WTC11 (cell line): ENCODE data around the gene XKR7. TPM values are rescaled to one million over a fixed set of nuclear protein-coding genes. Genes with fewer than 3 reads are reported as not detected.

ENCODE experiments used
- ATAC-seq: fragments of 200-7000 bp; cut with Tn5 transposase; 2 replicates; pipeline ENCODE4 v1.10.0; 2021; ENCODE audit warnings: mild to moderate bottlenecking, moderate library complexity
- CTCF ChIA-PET: fragments of 300-600 bp; sonication (Branson Sonifier 250); formaldehyde crosslinking; loops from one replicate; lab custom pipeline; 2021; ENCODE audit warnings: antibody characterized with exemption; lab: Charles Lee
- POLR2A ChIA-PET: fragments of 350-600 bp; sonication (Branson Sonifier 250); formaldehyde crosslinking; loops from one replicate; lab custom pipeline; 2021; ENCODE audit warnings: antibody characterized with exemption; lab: Charles Lee
- DNase-seq: peaks from one replicate; pipeline ENCODE4 v3.0.0; 2021; ENCODE audit warnings: low spot score
- H3K27ac Mint-ChIP-seq: 2 replicates; pipeline ENCODE4 v1.8.0; 2021; ENCODE audit warnings: mixed read lengths
- H3K27me3 Mint-ChIP-seq: 2 replicates; pipeline ENCODE4 v1.8.0; 2021; ENCODE audit warnings: low read depth, mild to moderate bottlenecking, moderate library complexity, mixed read lengths
- H3K36me3 Mint-ChIP-seq: 2 replicates; pipeline ENCODE4 v1.8.0; 2021; ENCODE audit warnings: mixed read lengths
- H3K4me1 Mint-ChIP-seq: 2 replicates; pipeline ENCODE4 v1.8.0; 2022; ENCODE audit warnings: mixed read lengths
- H3K4me3 Mint-ChIP-seq: 2 replicates; pipeline ENCODE4 v1.8.0; 2021; ENCODE audit warnings: mild to moderate bottlenecking, moderate library complexity, mixed read lengths
- H3K9me3 Mint-ChIP-seq: 2 replicates; pipeline ENCODE4 v1.8.0; 2021; ENCODE audit warnings: mixed read lengths
- CTCF ChIP-seq: fragments of 200-600 bp; IDR thresholded peaks from 2 replicates; pipeline ENCODE4 v1.8.0; 2022; ENCODE audit warnings: antibody characterized with exemption
- ELF4 ChIP-seq: sonication (generic); formaldehyde crosslinking; IDR thresholded peaks from 2 replicates; pipeline ENCODE4 v1.8.1; 2022; ENCODE audit warnings: low read depth, mild to moderate bottlenecking, moderate library complexity, missing genetic modification reagents
- EMX1 ChIP-seq: fragments of 250-450 bp; sonication (Bioruptor Pico); IDR thresholded peaks from 2 replicates; pipeline ENCODE4 v1.8.0; 2021; ENCODE audit warnings: mild to moderate bottlenecking
- GRHL2 ChIP-seq: fragments of 250-450 bp; sonication (Bioruptor Pico); IDR thresholded peaks from 2 replicates; pipeline ENCODE4 v1.8.0; 2022; ENCODE audit warnings: mild to moderate bottlenecking, moderate library complexity; ENCODE audit not compliant: insufficient replicate concordance, severe bottlenecking
- JAZF1 ChIP-seq: fragments of 250-450 bp; sonication (Bioruptor Pico); IDR thresholded peaks from 2 replicates; pipeline ENCODE4 v1.9.0; 2021; ENCODE audit warnings: moderate library complexity, mild to moderate bottlenecking, inconsistent platforms
- JUN ChIP-seq: sonication (generic); formaldehyde crosslinking; IDR thresholded peaks from 2 replicates; pipeline ENCODE4 v1.8.0; 2023; ENCODE audit warnings: mild to moderate bottlenecking, missing genetic modification reagents
- KAT7 ChIP-seq: sonication (generic); formaldehyde crosslinking; IDR thresholded peaks from 2 replicates; pipeline ENCODE4 v1.8.1; 2023; ENCODE audit warnings: missing genetic modification reagents, mild to moderate bottlenecking, borderline replicate concordance
- NFATC4 ChIP-seq: fragments of 250-450 bp; sonication (Bioruptor Pico); IDR thresholded peaks from 2 replicates; pipeline ENCODE4 v1.9.0; 2021; ENCODE audit warnings: mild to moderate bottlenecking
- NFE2L1 ChIP-seq: sonication (generic); formaldehyde crosslinking; IDR thresholded peaks from 2 replicates; pipeline ENCODE4 v1.8.1; 2023; ENCODE audit warnings: missing genetic modification reagents
- NR2C2 ChIP-seq: sonication (generic); formaldehyde crosslinking; IDR thresholded peaks from 2 replicates; pipeline ENCODE4 v1.8.0; 2022; ENCODE audit warnings: mild to moderate bottlenecking, missing genetic modification reagents
- SP1 ChIP-seq: sonication (generic); formaldehyde crosslinking; conservative IDR thresholded peaks from 2 replicates; pipeline ENCODE4 v1.8.1; 2022; ENCODE audit warnings: missing genetic modification reagents
- TEAD1 ChIP-seq: sonication (generic); formaldehyde crosslinking; IDR thresholded peaks from 2 replicates; pipeline ENCODE4 v1.8.0; 2022; ENCODE audit warnings: mild to moderate bottlenecking, missing genetic modification reagents
- TP53 ChIP-seq: sonication (generic); formaldehyde crosslinking; IDR thresholded peaks from 2 replicates; pipeline ENCODE4 v1.8.1; 2023; ENCODE audit warnings: mild to moderate bottlenecking, missing genetic modification reagents
- USF1 ChIP-seq: sonication (generic); formaldehyde crosslinking; IDR thresholded peaks from 2 replicates; pipeline ENCODE4 v1.8.0; 2022; ENCODE audit warnings: mild to moderate bottlenecking, missing genetic modification reagents
- ZNF121 ChIP-seq: sonication (generic); formaldehyde crosslinking; IDR thresholded peaks from 2 replicates; pipeline ENCODE4 v1.8.0; 2023; ENCODE audit warnings: missing genetic modification reagents
- ZNF232 ChIP-seq: sonication (generic); formaldehyde crosslinking; IDR thresholded peaks from 2 replicates; pipeline ENCODE4 v1.8.0; 2022; ENCODE audit warnings: mild to moderate bottlenecking, missing genetic modification reagents
- ZNF263 ChIP-seq: sonication (generic); formaldehyde crosslinking; IDR thresholded peaks from 2 replicates; pipeline ENCODE4 v1.8.1; 2022; ENCODE audit warnings: low read depth, mild to moderate bottlenecking, moderate library complexity, missing genetic modification reagents
- ZNF423 ChIP-seq: fragments of 250-450 bp; sonication (Bioruptor Pico); IDR thresholded peaks from 2 replicates; pipeline ENCODE4 v2.1.2; 2022; ENCODE audit warnings: mild to moderate bottlenecking, moderate library complexity
- total RNA-seq: library from RNA; stranded (reverse); gene quantifications from 3 replicates; pipeline ENCODE4 v1.2.3, GENCODE V29; 2021
- TF ChIP-seq, protein P1 (sequence below): fragments of 250-450 bp; sonication (Bioruptor Pico); IDR thresholded peaks from 2 replicates; pipeline ENCODE4 v1.9.0; 2021; ENCODE audit warnings: mild to moderate bottlenecking
- TF ChIP-seq, protein P2 (sequence below): fragments of 250-450 bp; sonication (Bioruptor Pico); conservative IDR thresholded peaks from 2 replicates; pipeline ENCODE4 v1.9.0; 2021; ENCODE audit warnings: mild to moderate bottlenecking
- TF ChIP-seq, protein P3 (sequence below): sonication (generic); formaldehyde crosslinking; IDR thresholded peaks from 2 replicates; pipeline ENCODE4 v1.8.0; 2022; ENCODE audit warnings: mild to moderate bottlenecking, missing genetic modification reagents
- TF ChIP-seq, protein P4 (sequence below): sonication (generic); formaldehyde crosslinking; IDR thresholded peaks from 2 replicates; pipeline ENCODE4 v1.8.1; 2022; ENCODE audit warnings: mild to moderate bottlenecking, missing genetic modification reagents, moderate library complexity, borderline replicate concordance
- TF ChIP-seq, protein P5 (sequence below): sonication (generic); formaldehyde crosslinking; conservative IDR thresholded peaks from 2 replicates; pipeline ENCODE4 v1.8.1; 2023; ENCODE audit warnings: mild to moderate bottlenecking, low read depth, missing genetic modification reagents, moderate library complexity

Gene XKR7
- total RNA-seq, 1 experiment from 2014 or later: 2.5 TPM

DNA sequence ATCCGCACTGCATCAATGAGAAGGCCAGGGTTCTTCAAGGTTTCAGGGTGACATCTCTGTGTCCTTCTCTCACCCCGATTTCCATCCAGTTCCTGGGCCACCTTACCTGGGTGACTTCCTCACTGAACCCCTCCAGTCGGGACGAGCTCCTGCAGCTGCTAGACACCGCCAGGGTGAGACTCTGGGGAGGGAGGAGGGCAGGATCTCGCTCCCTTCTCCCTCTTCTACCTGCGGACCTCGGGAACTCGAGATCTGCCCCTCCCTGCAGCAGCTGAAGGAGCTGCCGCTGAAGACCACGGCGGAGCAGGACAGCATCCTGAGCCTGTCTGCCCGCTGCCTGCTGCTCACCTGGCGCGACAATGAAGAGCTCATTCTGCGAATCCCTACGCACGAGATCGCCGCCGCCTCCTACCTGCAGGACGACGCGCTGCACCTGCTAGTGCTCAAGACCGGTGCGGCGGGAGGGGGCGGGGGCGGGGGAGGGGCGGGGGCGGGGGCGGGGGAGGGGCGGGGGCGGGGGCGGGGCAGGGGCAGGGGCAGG lies 49.8 kb downstream of the XKR7 start (continued):
- TF ChIP-seq ELF4 (no peak), TP53 (CRISPR knock-in tag) (0 out of 2 replicates have a peak, but pooled peaks have one; percentile 58), JAZF1 (CRISPR knock-in tag) (no peak), EMX1 (CRISPR knock-in tag) (no peak), JUN (no peak), ZNF121 (CRISPR knock-in tag) (peak; percentile 58), CTCF (peak; percentile 38; the same call in 1 of the 2 replicates)

DNA sequence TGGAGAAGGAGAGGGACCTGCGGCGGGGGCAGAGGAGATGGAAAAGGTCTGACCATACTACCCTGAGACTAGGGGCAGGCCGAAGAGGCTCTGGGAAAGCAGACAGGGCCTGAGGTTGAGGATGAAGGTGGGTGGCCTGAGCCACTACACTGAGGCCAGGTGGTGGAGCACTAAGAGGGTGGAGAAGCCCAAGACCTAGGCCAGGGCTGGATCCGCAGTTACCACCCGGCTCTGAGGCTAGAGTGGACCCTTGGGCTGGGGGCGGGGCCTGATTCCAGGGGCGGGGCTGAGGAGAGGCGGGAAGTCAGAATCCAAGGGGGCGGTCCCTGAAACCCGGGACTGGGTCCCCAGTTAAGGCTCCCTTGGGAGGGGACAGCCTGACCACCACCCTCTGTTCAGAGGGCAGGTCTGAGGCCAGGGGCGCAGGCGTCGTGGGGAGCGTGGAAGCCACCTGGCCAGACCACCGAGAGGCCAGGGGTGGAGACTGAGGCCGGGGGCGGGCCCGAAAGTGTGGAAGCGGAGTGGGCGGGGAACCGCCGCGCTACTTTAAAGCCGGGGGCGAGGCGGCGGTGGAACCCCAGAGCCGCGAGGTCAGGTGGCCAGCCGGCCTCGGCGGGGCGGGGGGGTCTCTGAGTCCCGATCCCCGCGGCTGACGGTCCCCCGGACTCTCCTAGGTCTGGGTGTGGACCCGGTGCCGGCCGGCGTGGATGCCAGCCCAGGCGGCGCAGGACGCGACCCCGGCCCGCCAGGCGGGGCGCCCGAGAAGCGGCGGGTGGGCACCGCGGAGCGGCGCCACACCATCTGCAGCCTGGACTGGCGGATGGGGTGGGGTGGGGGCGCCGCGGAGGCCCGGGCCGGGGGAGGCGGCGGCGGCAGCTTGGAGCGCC lies 50.6 kb downstream of the XKR7 start:
- Mint-ChIP-seq H3K9me3 (no peaks in the 10 kb centered on the region), H3K36me3 (0 out of 2 replicates have a peak, but pooled peaks cover 3% of the 10 kb centered on the region), H3K4me1 (peaks cover 34% of the 10 kb centered on the region), H3K27me3 (peaks cover 16% of the 10 kb centered on the region), H3K27ac (peak overlapping the region; percentile 96), H3K4me3 (peak overlapping the region; percentile 89)
- CTCF ChIA-PET: interaction anchor here (0.7 to 2.7 kb wide), 57 partner anchors 8 to 422 kb away, joined by 3 to 51 read pairs (median 5); partner anchors contain the start of genes HCK, PDRG1, TM9SF4 and XKR7
- POLR2A ChIA-PET: interaction anchor here (1.0 to 1.2 kb wide), 6 partner anchors 10 to 195 kb away, joined by 3 to 8 read pairs (median 4); partner anchors contain the start of gene PDRG1
- ATAC-seq (peak; percentile 85), DNase-seq (peak; percentile 96)
- TF ChIP-seq ZNF263 (CRISPR knock-in tag) (no peak), TEAD1 (CRISPR knock-in tag) (no peak), KAT7 (CRISPR knock-in tag) (no peak), ZNF232 (CRISPR knock-in tag) (no peak), GRHL2 (no peak), ZNF423 (CRISPR knock-in tag) (peak; percentile 86), NFATC4 (no peak), ZNF121 (CRISPR knock-in tag) (no peak), SP1 (CRISPR knock-in tag) (peak; percentile 66), NFE2L1 (CRISPR knock-in tag) (no peak), USF1 (CRISPR knock-in tag) (peak; percentile 76), NR2C2 (no peak)
- TF ChIP-seq, protein P1, sequence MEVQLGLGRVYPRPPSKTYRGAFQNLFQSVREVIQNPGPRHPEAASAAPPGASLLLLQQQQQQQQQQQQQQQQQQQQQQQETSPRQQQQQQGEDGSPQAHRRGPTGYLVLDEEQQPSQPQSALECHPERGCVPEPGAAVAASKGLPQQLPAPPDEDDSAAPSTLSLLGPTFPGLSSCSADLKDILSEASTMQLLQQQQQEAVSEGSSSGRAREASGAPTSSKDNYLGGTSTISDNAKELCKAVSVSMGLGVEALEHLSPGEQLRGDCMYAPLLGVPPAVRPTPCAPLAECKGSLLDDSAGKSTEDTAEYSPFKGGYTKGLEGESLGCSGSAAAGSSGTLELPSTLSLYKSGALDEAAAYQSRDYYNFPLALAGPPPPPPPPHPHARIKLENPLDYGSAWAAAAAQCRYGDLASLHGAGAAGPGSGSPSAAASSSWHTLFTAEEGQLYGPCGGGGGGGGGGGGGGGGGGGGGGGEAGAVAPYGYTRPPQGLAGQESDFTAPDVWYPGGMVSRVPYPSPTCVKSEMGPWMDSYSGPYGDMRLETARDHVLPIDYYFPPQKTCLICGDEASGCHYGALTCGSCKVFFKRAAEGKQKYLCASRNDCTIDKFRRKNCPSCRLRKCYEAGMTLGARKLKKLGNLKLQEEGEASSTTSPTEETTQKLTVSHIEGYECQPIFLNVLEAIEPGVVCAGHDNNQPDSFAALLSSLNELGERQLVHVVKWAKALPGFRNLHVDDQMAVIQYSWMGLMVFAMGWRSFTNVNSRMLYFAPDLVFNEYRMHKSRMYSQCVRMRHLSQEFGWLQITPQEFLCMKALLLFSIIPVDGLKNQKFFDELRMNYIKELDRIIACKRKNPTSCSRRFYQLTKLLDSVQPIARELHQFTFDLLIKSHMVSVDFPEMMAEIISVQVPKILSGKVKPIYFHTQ (CRISPR knock-in tag): no peak
- TF ChIP-seq, protein P2, sequence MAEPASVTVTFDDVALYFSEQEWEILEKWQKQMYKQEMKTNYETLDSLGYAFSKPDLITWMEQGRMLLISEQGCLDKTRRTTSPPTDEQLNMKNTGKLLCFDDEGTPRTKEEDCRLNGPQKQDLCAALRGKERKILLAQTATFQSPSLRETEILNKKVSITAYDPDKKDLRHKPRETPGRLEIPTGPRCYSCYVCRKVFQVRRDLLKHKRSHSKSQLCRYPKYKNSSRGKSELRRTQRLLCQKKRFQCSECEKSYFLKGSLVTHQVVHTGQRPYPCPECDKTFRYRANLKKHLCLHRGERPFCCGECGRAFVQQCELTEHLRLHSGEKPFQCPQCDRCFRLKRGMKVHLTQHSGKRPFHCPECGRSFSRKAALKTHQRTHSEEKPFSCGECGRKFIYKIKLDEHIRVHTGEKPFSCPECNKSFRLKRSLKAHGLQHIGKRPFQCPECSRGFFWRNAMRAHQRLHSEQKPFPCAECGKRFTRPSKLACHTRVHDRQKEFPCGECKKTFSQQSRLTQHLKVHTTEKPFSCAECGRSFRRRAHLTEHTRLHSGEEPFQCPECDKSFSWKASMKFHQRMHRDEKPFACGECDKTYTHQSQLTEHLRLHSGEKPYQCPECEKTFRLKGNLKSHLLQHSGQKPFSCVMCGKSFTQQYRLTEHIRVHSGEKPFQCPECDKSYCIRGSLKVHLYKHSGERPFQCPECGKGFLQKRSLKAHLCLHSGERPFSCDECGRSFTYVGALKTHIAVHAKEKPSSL (CRISPR knock-in tag): no peak
- TF ChIP-seq, protein P3, sequence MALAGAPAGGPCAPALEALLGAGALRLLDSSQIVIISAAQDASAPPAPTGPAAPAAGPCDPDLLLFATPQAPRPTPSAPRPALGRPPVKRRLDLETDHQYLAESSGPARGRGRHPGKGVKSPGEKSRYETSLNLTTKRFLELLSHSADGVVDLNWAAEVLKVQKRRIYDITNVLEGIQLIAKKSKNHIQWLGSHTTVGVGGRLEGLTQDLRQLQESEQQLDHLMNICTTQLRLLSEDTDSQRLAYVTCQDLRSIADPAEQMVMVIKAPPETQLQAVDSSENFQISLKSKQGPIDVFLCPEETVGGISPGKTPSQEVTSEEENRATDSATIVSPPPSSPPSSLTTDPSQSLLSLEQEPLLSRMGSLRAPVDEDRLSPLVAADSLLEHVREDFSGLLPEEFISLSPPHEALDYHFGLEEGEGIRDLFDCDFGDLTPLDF (CRISPR knock-in tag): no peak
- TF ChIP-seq, protein P4, sequence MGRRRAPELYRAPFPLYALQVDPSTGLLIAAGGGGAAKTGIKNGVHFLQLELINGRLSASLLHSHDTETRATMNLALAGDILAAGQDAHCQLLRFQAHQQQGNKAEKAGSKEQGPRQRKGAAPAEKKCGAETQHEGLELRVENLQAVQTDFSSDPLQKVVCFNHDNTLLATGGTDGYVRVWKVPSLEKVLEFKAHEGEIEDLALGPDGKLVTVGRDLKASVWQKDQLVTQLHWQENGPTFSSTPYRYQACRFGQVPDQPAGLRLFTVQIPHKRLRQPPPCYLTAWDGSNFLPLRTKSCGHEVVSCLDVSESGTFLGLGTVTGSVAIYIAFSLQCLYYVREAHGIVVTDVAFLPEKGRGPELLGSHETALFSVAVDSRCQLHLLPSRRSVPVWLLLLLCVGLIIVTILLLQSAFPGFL: no peak
- TF ChIP-seq, protein P5, sequence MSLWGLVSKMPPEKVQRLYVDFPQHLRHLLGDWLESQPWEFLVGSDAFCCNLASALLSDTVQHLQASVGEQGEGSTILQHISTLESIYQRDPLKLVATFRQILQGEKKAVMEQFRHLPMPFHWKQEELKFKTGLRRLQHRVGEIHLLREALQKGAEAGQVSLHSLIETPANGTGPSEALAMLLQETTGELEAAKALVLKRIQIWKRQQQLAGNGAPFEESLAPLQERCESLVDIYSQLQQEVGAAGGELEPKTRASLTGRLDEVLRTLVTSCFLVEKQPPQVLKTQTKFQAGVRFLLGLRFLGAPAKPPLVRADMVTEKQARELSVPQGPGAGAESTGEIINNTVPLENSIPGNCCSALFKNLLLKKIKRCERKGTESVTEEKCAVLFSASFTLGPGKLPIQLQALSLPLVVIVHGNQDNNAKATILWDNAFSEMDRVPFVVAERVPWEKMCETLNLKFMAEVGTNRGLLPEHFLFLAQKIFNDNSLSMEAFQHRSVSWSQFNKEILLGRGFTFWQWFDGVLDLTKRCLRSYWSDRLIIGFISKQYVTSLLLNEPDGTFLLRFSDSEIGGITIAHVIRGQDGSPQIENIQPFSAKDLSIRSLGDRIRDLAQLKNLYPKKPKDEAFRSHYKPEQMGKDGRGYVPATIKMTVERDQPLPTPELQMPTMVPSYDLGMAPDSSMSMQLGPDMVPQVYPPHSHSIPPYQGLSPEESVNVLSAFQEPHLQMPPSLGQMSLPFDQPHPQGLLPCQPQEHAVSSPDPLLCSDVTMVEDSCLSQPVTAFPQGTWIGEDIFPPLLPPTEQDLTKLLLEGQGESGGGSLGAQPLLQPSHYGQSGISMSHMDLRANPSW (CRISPR knock-in tag): no peak
